Measurements from ENCODE around the gene CFAP65.

Gene CFAP65

GRCh38 chr2:218999021-218999880, 42.1 kb downstream of the CFAP65 start:
- no peak for DNase-seq (ENCODE audit: low read depth)
- no peak overlapping the region for H3K4me3 ChIP-seq (ENCODE audit: low read depth, low read length)
- no peak for TF ChIP-seq CTCF (IDR thresholded peaks at IDR 0.05; ENCODE audit: insufficient read depth, low read depth, low read length, missing control alignments)

- H3K4me3 ChIP-seq (ENCODE audit: low read depth, low read length): no peak overlapping the region
- DNase-seq (ENCODE audit: low read depth): no peak
- TF ChIP-seq CTCF (IDR thresholded peaks at IDR 0.05; ENCODE audit: insufficient read depth, low read depth, low read length, missing control alignments): no peak
Measured at GRCh38 chr2:218998414-218999002, 42.8 kb downstream of the CFAP65 start.

- TF ChIP-seq CTCF (IDR thresholded peaks at IDR 0.05; ENCODE audit: insufficient read depth, low read depth, low read length, missing control alignments): no peak
- DNase-seq (ENCODE audit: low read depth): no peak
- H3K4me3 ChIP-seq (ENCODE audit: low read depth, low read length): no peak overlapping the region
Measured at GRCh38 chr2:218997731-218998130, 43.6 kb downstream of the CFAP65 start.

- DNase-seq (ENCODE audit: low read depth): no peak
- H3K4me3 ChIP-seq (ENCODE audit: low read depth, low read length): no peak overlapping the region
Measured at GRCh38 chr2:218996937-218997336, 44.4 kb downstream of the CFAP65 start.

GRCh38 chr2:218995972-218996711, 45.2 kb downstream of the CFAP65 start:
- no peak overlapping the region for H3K4me3 ChIP-seq (ENCODE audit: low read depth, low read length)
- peak; percentile 65 for DNase-seq (ENCODE audit: low read depth)

More at GRCh38 chr2:218996937-218997336, 44.4 kb downstream of the CFAP65 start:
- TF ChIP-seq CTCF (IDR thresholded peaks at IDR 0.05; ENCODE audit: insufficient read depth, low read depth, low read length, missing control alignments): no peak

GRCh38 chr2:218995561-218995960, 45.8 kb downstream of the CFAP65 start:
- no peak overlapping the region for H3K4me3 ChIP-seq (ENCODE audit: low read depth, low read length)
- no peak for TF ChIP-seq CTCF (IDR thresholded peaks at IDR 0.05; ENCODE audit: insufficient read depth, low read depth, low read length, missing control alignments)
- DNase-seq (ENCODE audit: low read depth): no peak

More at GRCh38 chr2:218995972-218996711, 45.2 kb downstream of the CFAP65 start:
- TF ChIP-seq CTCF (IDR thresholded peaks at IDR 0.05; ENCODE audit: insufficient read depth, low read depth, low read length, missing control alignments): peak; percentile 90

Measured in GM12865 (cell line).